ENCODE measurements around the gene SPTLC3.

The SPTLC3 gene

DNA sequence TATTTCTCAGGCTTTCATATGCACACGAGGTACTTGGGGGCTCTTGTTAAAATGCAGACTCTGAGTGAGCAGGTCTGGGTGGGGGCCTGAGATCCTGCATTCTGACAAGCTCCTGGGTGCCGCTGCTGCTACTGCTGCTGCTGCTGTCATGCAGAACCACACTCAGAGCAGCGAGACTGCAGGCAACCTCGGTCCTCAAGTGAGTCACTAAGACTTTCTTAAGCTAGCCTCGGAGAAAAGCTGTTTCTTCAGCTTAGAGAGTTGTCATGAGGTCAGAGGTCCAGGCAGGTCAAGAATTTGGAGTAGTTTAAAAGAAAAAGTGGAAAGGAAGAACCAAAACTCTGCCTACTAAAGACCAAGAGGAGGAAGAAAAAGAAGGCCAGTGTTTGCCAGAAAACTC, 92.9 kb downstream of the SPTLC3 start:
- no peak for DNase-seq

GRCh38 chr20:13102237-13102636, 93.5 kb downstream of the SPTLC3 start:
- no peak for DNase-seq

GRCh38 chr20:13102694-13103093, 93.9 kb downstream of the SPTLC3 start:
- DNase-seq, result no peak

GRCh38 chr20:13105039-13105438, 96.3 kb downstream of the SPTLC3 start:
- no peak for DNase-seq

DNA sequence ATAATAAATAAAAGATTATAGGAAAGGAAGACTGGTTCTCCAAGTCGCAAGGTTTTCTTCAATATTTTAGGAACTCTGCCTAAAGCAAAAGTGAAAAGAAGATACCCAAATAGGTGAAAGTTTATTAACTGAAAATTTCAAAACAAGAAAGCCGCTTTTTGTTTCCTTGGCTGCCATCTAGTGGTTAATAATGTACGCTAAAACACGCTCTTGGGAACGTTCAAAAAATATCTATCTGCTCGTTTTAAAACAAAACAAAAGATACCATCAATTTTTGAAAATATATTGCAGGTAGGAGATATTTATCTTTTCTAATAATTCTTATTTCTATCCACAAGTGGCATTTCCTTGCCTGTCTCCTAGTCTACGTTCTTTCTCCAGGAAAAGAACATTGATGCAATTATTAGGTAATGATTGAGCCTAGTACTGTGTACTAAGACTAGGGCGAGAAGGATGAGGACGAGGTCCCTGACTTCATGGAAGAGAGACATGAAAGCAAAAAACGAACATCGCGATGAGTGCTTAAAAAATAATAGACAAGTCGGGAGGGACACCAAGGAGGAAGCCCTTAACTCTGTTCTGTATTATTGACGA, 97.2 kb downstream of the SPTLC3 start:
- DNase-seq, result peak; percentile 66

DNA sequence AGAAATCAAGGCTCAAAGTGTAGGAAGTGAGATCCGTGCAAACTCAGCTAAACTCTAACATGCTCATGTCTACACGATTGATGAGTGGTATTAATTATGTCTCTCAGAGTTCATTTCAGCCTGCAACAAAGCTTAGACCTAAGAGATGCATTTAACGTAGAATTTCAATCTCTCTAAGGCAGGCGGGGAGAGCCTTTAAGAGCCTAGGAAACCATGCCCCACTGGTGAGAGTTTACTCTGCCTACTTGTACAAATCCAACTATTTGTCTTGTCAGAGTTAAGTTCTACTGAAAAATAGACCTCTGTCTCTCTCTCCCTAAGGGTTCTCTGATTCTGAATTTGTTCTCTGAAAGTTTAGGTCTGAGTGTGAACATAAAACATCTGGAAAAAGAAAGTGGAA, 100.9 kb downstream of the SPTLC3 start:
- DNase-seq, result no peak

GRCh38 chr20:13110796-13111195, 102.0 kb downstream of the SPTLC3 start:
- DNase-seq, result no peak

DNA sequence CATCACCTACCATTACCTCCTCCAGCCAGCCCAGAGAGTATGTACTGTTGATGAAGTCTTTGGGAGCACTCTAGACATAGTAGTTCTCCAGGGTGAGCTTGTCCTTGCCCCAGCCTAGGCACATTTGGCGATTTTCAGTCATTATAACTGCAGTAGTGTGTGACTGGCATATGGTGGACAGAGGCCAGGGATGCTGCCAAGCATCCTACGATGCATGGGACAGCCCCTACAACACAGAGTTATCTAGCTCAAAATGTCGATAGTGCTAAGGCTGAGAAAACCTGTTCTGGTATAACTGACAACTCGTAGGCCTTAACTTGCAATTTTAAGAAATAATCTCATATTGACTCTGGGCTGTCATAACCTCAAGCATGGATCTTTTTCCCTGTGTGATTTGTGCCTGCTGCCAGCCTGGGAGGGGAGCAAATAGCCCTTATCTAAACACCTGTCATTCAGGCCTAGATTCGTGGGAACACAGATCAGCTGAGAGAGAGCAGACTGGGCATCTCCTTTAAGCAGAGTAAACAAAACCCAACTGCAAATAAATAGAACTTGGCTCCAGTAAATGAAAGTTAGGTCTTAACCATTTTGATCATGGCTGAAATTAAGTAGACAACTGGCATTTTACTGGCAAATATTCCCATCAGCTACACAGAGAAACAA, 102.6 kb downstream of the SPTLC3 start:
- no peak for DNase-seq

DNA sequence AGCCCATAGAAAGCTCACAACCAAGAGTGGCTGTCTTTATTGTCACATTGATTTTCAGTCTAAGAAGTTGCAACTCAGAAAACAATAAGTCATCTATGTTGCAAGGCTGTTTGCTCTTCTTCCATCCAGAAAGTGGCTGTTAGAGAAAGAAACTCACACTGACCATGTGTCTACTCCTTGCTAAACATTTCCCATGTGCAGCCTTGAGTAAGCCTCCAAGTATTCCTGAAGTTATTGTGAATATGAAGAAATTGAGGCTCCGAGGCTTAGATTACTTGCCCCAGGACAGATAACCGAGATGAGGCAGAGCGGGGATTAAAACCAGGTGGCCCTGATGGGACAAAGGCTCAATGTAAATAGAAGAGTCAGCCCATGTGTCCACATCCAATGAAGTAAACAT, 105.0 kb downstream of the SPTLC3 start:
- no peak for DNase-seq

- DNase-seq, result no peak
Observed at GRCh38 chr20:13117200-13117599, 108.4 kb downstream of the SPTLC3 start.

DNA sequence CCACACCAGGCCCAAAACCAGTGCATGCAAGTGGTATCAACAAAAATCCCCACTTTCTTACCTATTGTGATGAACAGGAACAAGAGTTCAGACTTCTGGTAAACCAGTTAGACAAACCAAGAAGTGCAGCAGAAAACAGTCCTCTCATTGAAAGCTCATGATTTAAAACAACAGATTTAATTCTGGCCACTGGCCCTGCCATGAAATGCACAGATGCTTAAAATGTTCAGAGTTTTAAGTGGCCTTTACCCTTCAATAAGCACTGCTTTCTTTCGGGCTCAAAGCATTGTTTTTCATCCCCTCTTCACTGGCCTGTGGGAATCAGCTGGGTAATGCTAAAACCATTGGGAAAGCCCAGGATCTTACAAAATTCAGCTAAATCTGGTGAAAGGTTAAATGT, 109.9 kb downstream of the SPTLC3 start:
- no peak for DNase-seq

DNA sequence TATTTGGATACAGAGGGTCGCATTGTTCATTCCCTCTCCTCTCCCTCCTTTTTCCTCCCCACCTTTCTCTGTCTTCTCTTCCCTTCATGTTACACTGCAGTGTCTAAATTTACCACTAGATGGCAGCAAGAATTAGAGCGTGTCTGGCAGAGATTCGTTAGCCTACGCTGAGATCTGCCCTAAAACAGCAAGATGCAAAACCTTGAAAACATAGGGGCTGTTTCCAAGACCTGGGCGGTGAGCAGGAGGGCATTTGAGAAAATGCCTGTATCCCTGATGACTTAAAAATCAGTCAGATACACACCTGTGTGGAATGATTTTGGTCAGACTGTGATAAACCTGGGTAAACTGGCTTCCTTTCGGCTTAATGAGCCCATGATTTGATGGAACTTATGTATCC, 110.8 kb downstream of the SPTLC3 start:
- peak; percentile 95 for DNase-seq

DNA sequence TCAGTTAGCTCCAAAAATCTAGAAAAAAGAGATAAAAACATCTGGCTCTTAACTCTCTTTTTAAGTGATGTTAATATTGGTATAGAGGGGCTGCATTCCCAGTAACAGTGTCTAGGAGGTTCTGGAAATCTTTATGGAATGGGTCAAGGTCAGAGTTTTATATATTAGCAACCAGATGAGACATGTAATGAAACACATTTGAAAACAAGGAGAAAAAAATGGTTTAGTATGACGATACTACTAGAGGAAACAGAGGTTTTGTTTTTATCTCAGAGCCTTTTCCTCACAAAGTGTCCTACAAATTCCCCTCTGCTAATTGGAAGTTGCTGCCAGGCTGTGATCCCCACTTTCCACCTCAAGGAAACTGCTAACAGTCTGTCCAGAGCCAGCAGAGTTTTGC, 111.7 kb downstream of the SPTLC3 start:
- DNase-seq, result no peak

- DNase-seq, result no peak
Observed at GRCh38 chr20:13121840-13122515, 113.2 kb downstream of the SPTLC3 start.

GRCh38 chr20:13125486-13125885, 116.7 kb downstream of the SPTLC3 start:
- DNase-seq, result no peak

GRCh38 chr20:13128173-13128572, 119.4 kb downstream of the SPTLC3 start:
- DNase-seq, result no peak

DNA sequence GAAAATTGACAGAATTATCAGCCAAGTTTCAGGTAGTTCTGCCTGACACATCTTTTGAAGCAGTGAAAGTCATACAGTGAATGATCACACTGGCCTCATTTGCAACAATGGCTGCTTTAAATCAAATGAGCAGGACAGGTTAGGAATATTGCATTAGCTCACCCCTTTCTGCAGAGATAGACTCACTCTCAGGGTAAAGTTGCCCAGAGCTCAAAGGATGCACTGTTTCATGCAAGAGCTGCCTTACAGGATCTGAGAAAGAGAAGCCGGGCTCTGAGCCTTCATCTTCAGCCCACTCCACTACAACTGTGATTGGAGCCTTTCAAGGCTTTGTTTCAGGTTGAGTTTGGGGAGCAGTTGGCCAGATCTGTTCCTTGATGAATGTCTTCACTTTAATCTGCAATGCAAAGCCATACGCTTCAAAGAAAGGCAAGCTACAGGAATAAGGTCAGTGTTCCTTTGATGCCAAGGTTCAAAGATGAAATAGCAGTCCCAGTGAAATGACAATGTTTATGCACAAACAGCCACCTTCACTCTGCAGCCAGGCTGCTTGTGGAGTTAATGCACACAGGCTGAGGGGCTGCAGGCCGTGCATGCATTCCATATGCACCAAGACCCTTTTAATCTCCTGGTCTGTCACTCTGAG, 121.4 kb downstream of the SPTLC3 start:
- DNase-seq, result no peak

DNA sequence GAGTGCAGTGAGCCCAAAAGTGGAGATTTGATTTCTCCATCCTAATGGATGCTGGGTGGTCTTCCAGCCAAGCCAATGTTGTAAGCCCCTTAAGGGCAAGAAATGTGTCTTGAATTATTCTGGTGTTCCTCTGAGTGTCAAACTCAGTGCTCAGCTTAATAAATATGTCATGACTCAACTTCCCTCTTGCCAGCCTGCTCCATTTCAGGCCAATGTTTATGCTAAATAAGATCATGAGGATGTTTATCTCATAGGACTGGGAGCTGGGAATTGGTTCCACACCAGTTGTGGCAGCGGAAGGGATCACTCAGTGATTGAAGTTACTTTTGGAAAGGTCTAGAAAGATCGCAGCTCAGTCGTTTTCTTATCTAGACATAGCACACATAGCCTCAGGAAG, 121.9 kb downstream of the SPTLC3 start:
- DNase-seq, result no peak

GRCh38 chr20:13131688-13132087, 122.9 kb downstream of the SPTLC3 start:
- DNase-seq, result no peak

DNA sequence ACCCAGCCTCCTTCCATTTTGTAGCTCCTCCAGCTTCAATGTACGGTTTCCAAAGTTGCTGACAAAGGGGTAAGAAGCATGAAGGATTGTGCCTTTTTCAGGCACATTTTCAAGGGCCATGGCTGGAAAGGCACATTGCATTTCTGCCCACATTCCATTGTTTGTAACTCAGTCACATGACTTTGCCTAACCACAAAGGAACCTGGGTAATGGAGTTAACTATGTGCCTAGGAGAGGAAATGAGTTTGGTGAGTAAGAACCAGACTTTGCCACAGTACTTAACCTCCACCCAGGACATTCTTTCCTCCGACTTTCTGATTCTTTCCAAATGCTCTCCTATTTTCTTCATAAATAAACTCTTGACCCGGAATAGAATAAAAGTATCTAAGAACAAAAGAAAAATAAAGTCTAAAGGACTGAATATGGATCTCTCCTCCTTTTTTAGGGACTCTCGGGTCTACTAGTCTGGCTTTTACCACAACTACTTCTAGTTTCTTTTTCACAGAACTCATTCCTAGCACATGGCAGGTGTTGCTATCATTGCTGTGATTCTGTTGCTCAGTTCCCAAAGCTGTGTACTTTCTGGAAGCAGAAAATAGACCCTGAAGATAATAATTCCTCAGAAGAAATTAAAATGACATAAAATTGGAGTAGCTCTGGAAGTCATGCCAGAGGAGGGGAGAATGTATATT, 130.8 kb downstream of the SPTLC3 start:
- DNase-seq, result no peak

DNA sequence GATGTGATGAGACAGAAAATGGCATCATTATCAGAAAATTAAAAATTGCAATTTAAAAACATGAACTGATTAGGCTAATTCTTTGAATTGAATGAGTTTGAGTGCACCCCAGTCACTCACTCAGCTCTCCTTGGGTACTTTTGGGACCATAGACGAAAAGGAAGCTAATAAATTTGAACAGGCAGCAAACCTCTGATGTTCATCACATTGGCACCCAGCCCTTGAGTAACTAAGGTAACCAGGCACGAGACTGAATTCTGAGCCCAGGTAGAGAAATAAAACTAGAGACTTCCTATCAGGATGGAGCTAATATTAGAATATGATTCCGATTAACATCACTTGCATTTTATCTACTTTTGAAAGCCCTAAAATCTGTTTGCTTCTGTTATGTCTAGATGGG, 131.4 kb downstream of the SPTLC3 start:
- DNase-seq, result no peak

- DNase-seq, result no peak
Observed at GRCh38 chr20:13140775-13141174, 132.0 kb downstream of the SPTLC3 start.

- no peak for DNase-seq
Observed at GRCh38 chr20:13141546-13141945, 132.8 kb downstream of the SPTLC3 start.

Data from eye (tissue), 1 donor.